ENCODE measurements around the gene IFT20. TPM values are rescaled to one million over a fixed set of nuclear protein-coding genes. Genes with fewer than 3 reads are reported as not detected.

IFT20 gene
- total RNA-seq, 2 experiments from 2014 or later, result 52.6 to 53.1 TPM

- peak within 1 kb of the TSS; percentile 98 for H3K4me3 Mint-ChIP-seq
- Histone ChIP-seq H3K4me1 (ENCODE audit: insufficient read depth, low read length) (peaks cover 22% of the 10 kb centered on the region), H3K27ac (ENCODE audit: low read depth in 1 of 2, low read length in 2 of 2) (peak within 1 kb of the TSS; percentile 59 to 91), H3K36me3 (ENCODE audit: insufficient read depth, low read length) (no peaks in the 10 kb centered on the region), H3K4me3 (ENCODE audit: low read length) (peak within 1 kb of the TSS; percentile 83), H3K27me3 (ENCODE audit: control insufficient read depth in 1 of 2, insufficient read depth in 2 of 2, low read length in 2 of 2) (no peaks in the 10 kb centered on the region), H3K9me3 (ENCODE audit: control insufficient read depth in 1 of 2, insufficient read depth in 1 of 2, low read length in 2 of 2) (no peaks in the 10 kb centered on the region)
- TF ChIP-seq, protein P1, sequence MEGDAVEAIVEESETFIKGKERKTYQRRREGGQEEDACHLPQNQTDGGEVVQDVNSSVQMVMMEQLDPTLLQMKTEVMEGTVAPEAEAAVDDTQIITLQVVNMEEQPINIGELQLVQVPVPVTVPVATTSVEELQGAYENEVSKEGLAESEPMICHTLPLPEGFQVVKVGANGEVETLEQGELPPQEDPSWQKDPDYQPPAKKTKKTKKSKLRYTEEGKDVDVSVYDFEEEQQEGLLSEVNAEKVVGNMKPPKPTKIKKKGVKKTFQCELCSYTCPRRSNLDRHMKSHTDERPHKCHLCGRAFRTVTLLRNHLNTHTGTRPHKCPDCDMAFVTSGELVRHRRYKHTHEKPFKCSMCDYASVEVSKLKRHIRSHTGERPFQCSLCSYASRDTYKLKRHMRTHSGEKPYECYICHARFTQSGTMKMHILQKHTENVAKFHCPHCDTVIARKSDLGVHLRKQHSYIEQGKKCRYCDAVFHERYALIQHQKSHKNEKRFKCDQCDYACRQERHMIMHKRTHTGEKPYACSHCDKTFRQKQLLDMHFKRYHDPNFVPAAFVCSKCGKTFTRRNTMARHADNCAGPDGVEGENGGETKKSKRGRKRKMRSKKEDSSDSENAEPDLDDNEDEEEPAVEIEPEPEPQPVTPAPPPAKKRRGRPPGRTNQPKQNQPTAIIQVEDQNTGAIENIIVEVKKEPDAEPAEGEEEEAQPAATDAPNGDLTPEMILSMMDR (IDR thresholded peaks at IDR 0.05), result no peak
- DNase-seq (peak; percentile 53 to 92 (median 74)), ATAC-seq (ENCODE audit: poor library complexity) (peak; percentile 85)
- H3K27ac Mint-ChIP-seq, result peak within 1 kb of the TSS; percentile 75
- H3K36me3 Mint-ChIP-seq (ENCODE audit: low read depth), result peaks cover 4% of the 10 kb centered on the region
- H3K4me1 Mint-ChIP-seq (ENCODE audit: low read depth), result peaks cover 26% of the 10 kb centered on the region
- ChIA-PET POLR2A (interaction anchor here (1.7 to 6.1 kb wide), 4 partner anchors 14 to 53 kb away, joined by 6 to 34 read pairs (median 22); partner anchors contain the start of genes IFT20, POLDIP2, TMEM97 and TNFAIP1), CTCF (interaction anchor here (0.7 to 1.8 kb wide), 3 partner anchors 45 to 772 kb away, joined by 3 to 4 read pairs (median 3); no protein-coding TSS in a partner anchor)
- H3K9me3 Mint-ChIP-seq, result no peaks in the 10 kb centered on the region
- intact Hi-C loops (cut with DNase I, micrococcal nuclease), result loop anchor here (1.0 to 2.0 kb wide), 3 partner anchors 13 to 53 kb away; partner anchors contain the start of genes IFT20 (in 1 of the 2), TMEM97 (in 1 of the 2) and TNFAIP1 (in 1 of the 2)
- no peaks in the 10 kb centered on the region for H3K27me3 Mint-ChIP-seq
Measured at GRCh38 chr17:28371245-28372202, 36.3 kb upstream of the IFT20 start, which contains the start of gene SARM1. Gene SARM1 (plus strand): TSS chr17:28371694. CDS start chr17:28372033, 339 bp downstream.

- POLR2A ChIA-PET, result interaction anchor here (1.7 to 6.1 kb wide), 4 partner anchors 14 to 52 kb away, joined by 6 to 34 read pairs (median 22); partner anchors contain the start of genes IFT20, POLDIP2, TMEM97 and TNFAIP1
- Mint-ChIP-seq H3K27ac (peak overlapping the region; percentile 75), H3K9me3 (no peaks in the 10 kb centered on the region), H3K4me1 (ENCODE audit: low read depth) (peaks cover 26% of the 10 kb centered on the region), H3K36me3 (ENCODE audit: low read depth) (peaks cover 8% of the 10 kb centered on the region), H3K4me3 (peak overlapping the region; percentile 98), H3K27me3 (no peaks in the 10 kb centered on the region)
- Histone ChIP-seq H3K36me3 (ENCODE audit: insufficient read depth, low read length) (no peaks in the 10 kb centered on the region), H3K4me3 (ENCODE audit: low read length) (peak overlapping the region; percentile 83), H3K4me1 (ENCODE audit: insufficient read depth, low read length) (peaks cover 22% of the 10 kb centered on the region), H3K27ac (ENCODE audit: low read depth in 1 of 2, low read length in 2 of 2) (peak overlapping the region; percentile 59 to 80), H3K27me3 (ENCODE audit: control insufficient read depth in 1 of 2, insufficient read depth in 2 of 2, low read length in 2 of 2) (no peaks in the 10 kb centered on the region), H3K9me3 (ENCODE audit: control insufficient read depth in 1 of 2, insufficient read depth in 1 of 2, low read length in 2 of 2) (no peaks in the 10 kb centered on the region)
- intact Hi-C loops (cut with DNase I, micrococcal nuclease), result loop anchor here in 1 of 2 experiments (1.0 kb wide), 1 partner anchor 35 kb away; the partner anchor contains the start of genes IFT20 and TNFAIP1
- CTCF ChIA-PET, result interaction anchor here (1.8 kb wide), 1 partner anchor 46 kb away, joined by 4 read pairs; no protein-coding TSS in a partner anchor
- TF ChIP-seq, protein P1 (IDR thresholded peaks at IDR 0.05), result no peak
- no peak for ATAC-seq (ENCODE audit: poor library complexity)
- DNase-seq, result no peak
Measured at GRCh38 chr17:28370744-28371103, 35.5 kb upstream of the IFT20 start.

- Histone ChIP-seq H3K27me3 (ENCODE audit: control insufficient read depth in 1 of 2, insufficient read depth in 2 of 2, low read length in 2 of 2) (no peaks in the 10 kb centered on the region), H3K4me3 (ENCODE audit: low read length) (peak within 1 kb of the TSS; percentile 83), H3K27ac (ENCODE audit: low read depth in 1 of 2, low read length in 2 of 2) (peak within 1 kb of the TSS; percentile 59 to 80), H3K4me1 (ENCODE audit: insufficient read depth, low read length) (peaks cover 22% of the 10 kb centered on the region), H3K36me3 (ENCODE audit: insufficient read depth, low read length) (no peaks in the 10 kb centered on the region), H3K9me3 (ENCODE audit: control insufficient read depth in 1 of 2, insufficient read depth in 1 of 2, low read length in 2 of 2) (no peaks in the 10 kb centered on the region)
- ChIA-PET CTCF (no interaction called here), POLR2A (interaction anchor here (1.7 to 6.1 kb wide), 5 partner anchors 13 to 52 kb away, joined by 6 to 34 read pairs (median 14); partner anchors contain the start of genes IFT20, POLDIP2, TMEM97 and TNFAIP1)
- Mint-ChIP-seq H3K9me3 (no peaks in the 10 kb centered on the region), H3K27me3 (no peaks in the 10 kb centered on the region), H3K36me3 (ENCODE audit: low read depth) (peaks cover 8% of the 10 kb centered on the region), H3K27ac (peak within 1 kb of the TSS; percentile 75), H3K4me1 (ENCODE audit: low read depth) (peaks cover 26% of the 10 kb centered on the region), H3K4me3 (peak within 1 kb of the TSS; percentile 98)
- DNase-seq, result no peak
- no peak for ATAC-seq (ENCODE audit: poor library complexity)
- TF ChIP-seq, protein P1 (IDR thresholded peaks at IDR 0.05), result no peak
- intact Hi-C loops (cut with DNase I, micrococcal nuclease), result no loop called here
Measured at GRCh38 chr17:28370035-28370743, 34.9 kb upstream of the IFT20 start, which contains the start of gene VTN. Gene VTN (minus strand): TSS chr17:28370307. CDS start chr17:28370203, 104 bp downstream.
